ENCODE data around the gene PRELID1.

The PRELID1 gene

GRCh38 chr5:177355162-177355867 is 51.7 kb downstream of the PRELID1 start:
- Histone ChIP-seq H3K4me1 (ENCODE audit: control insufficient read depth in 1 of 2, insufficient read depth in 2 of 2, low read length in 2 of 2) (peaks cover 33 to 49% of the 10 kb centered on the region in 2 donors), H3K36me3 (ENCODE audit: control insufficient read depth in 1 of 2, insufficient read depth in 2 of 2, low read length in 2 of 2) (no peaks in the 10 kb centered on the region), H3K27ac (ENCODE audit: low read depth, low read length) (no peak overlapping the region), H3K9ac (ENCODE audit: low read depth in 1 of 2, low read length in 2 of 2) (no peak overlapping the region), H3K4me3 (ENCODE audit: low read depth in 1 of 2, low read length in 2 of 2) (no peak overlapping the region), H3K9me3 (ENCODE audit: control insufficient read depth in 1 of 2, low read length in 2 of 2) (no peaks in the 10 kb centered on the region), H3K27me3 (ENCODE audit: control insufficient read depth in 1 of 2, insufficient read depth in 2 of 2, low read length in 2 of 2) (no peaks in the 10 kb centered on the region)

GRCh38 chr5:177355868-177356168 is 52.2 kb downstream of the PRELID1 start:
- H3K36me3 ChIP-seq (ENCODE audit: control insufficient read depth in 1 of 2, insufficient read depth in 2 of 2, low read length in 2 of 2) = no peaks in the 10 kb centered on the region
- H3K27me3 ChIP-seq (ENCODE audit: control insufficient read depth in 1 of 2, insufficient read depth in 2 of 2, low read length in 2 of 2) = no peaks in the 10 kb centered on the region
- H3K4me1 ChIP-seq (ENCODE audit: control insufficient read depth in 1 of 2, insufficient read depth in 2 of 2, low read length in 2 of 2) = peaks cover 28 to 47% of the 10 kb centered on the region in 2 donors
- no peak overlapping the region for H3K4me3 ChIP-seq (ENCODE audit: low read depth in 1 of 2, low read length in 2 of 2)
- H3K27ac ChIP-seq (ENCODE audit: low read depth, low read length) = no peak overlapping the region
- H3K9ac ChIP-seq (ENCODE audit: low read depth in 1 of 2, low read length in 2 of 2) = no peak overlapping the region
- H3K9me3 ChIP-seq (ENCODE audit: control insufficient read depth in 1 of 2, low read length in 2 of 2) = no peaks in the 10 kb centered on the region

All from duodenal mucosa (tissue), 2 donors.